ENCODE results near the gene ECE1. TPM values are rescaled to one million over a fixed set of nuclear protein-coding genes. Genes with fewer than 3 reads are reported as not detected.
"Not testable (repeated sequence)": the region's sequence is repeated elsewhere in the genome, so short reads cannot be mapped to it uniquely, and the experiment has no call there.

Gene ECE1
- total and polyA plus RNA-seq, 2 of the 13 experiments (the other 11 are each of a cell fraction or from before 2014, with no cell fraction given): 13.5 to 21.2 TPM

GRCh38 chr1:21208137-21208700, 82.0 kb downstream of the ECE1 start:
- H2AFZ ChIP-seq (ENCODE audit: low read length); H4K20me1 ChIP-seq (ENCODE audit: insufficient read depth, low read length); H3K9me3 ChIP-seq (ENCODE audit: low read length); H3K4me1 ChIP-seq (ENCODE audit: insufficient read depth, low read length); H3K4me2 ChIP-seq (ENCODE audit: low read depth, low read length); H3K27me3 ChIP-seq (ENCODE audit: control insufficient read depth in 1 of 2, insufficient read depth in 2 of 2, low read length in 2 of 2); ATAC-seq; H3K27ac ChIP-seq (ENCODE audit: extremely low read length, insufficient read depth, low read length); H3K4me3 ChIP-seq (replicated peaks in 1 of 3; ENCODE audit: insufficient read depth in 1 of 3, low read depth in 2 of 3, low read length in 3 of 3); intact Hi-C loops (cut with micrococcal nuclease; ENCODE audit: unreplicated experiment); in situ Hi-C loops (cut with HindIII; ENCODE audit: extremely low pct_ligation_motif_present, low pct_unique_long_range_greater_than_20kb); H3K36me3 ChIP-seq (replicated peaks in 1 of 2; ENCODE audit: control insufficient read depth in 1 of 2, insufficient read depth in 2 of 2, low read length in 2 of 2); H3K79me2 ChIP-seq (ENCODE audit: insufficient read depth, low read length); H3K9ac ChIP-seq (ENCODE audit: insufficient read depth, low read depth, low read length); CTCF ChIA-PET (ENCODE audit: low intra/inter-chr PET ratio, low total read pairs); FAIRE-seq; BruUV-seq (replicated peaks); POLR2A ChIA-PET; DNase-seq (ENCODE audit: low spot score): not testable (repeated sequence)
- WGBS (ENCODE audit: low lambda C conversion rate): 21% methylated on average over 6 of the region's 6 CpGs

DNA sequence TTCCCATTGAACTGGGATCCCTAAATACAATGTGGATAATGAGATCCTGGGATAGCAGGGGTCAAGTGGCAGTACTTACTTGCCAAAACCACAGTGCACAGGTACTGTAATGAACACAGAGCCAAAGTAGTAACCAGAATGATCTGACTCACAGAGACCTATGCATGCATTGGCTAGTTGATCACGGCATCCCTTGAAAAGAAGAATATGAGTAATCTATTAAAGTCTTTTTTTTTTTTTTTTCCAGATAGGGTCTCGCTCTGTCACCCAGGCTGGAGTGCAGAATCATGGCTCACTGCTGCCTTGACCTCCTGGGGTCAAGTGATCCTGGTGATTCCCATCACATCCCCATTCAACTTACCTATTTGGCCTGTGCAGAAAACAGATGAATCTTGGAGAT, 84.1 kb downstream of the ECE1 start:
- CTCF ChIA-PET (ENCODE audit: low intra/inter-chr PET ratio, low total read pairs): no interaction called here

More for the DNA sequence above, 84.1 kb downstream of the ECE1 start:
- ATAC-seq (no peak), FAIRE-seq (no peak), DNase-seq (ENCODE audit: low spot score) (no peak)
- intact Hi-C loops (cut with micrococcal nuclease; ENCODE audit: unreplicated experiment) (no loop called here), in situ Hi-C loops (cut with HindIII; ENCODE audit: extremely low pct_ligation_motif_present, low pct_unique_long_range_greater_than_20kb) (no loop called here)
- no peaks in the 10 kb centered on the region for H3K27me3 ChIP-seq (ENCODE audit: control insufficient read depth in 1 of 2, insufficient read depth in 2 of 2, low read length in 2 of 2)
- H3K4me3 ChIP-seq (replicated peaks in 1 of 3; ENCODE audit: insufficient read depth in 1 of 3, low read depth in 2 of 3, low read length in 3 of 3): no peak overlapping the region
- H3K9ac ChIP-seq (ENCODE audit: insufficient read depth, low read depth, low read length): no peak overlapping the region
- H3K36me3 ChIP-seq (replicated peaks in 1 of 2; ENCODE audit: control insufficient read depth in 1 of 2, insufficient read depth in 2 of 2, low read length in 2 of 2): no peaks in the 10 kb centered on the region
- no peak for TF ChIP-seq MIER2 (CRISPR knock-in tag; IDR thresholded peaks at IDR 0.05)
- no peak for TF ChIP-seq RBFOX2 (IDR thresholded peaks at IDR 0.05; ENCODE audit: low read depth, low read length)
- TF ChIP-seq NFRKB (IDR thresholded peaks at IDR 0.05): no peak
- TF ChIP-seq NFYC (CRISPR knock-in tag; IDR thresholded peaks at IDR 0.05): no peak
- no peak for TF ChIP-seq ZNF562 (CRISPR knock-in tag; IDR thresholded peaks at IDR 0.05; ENCODE audit: borderline replicate concordance)
- no peak for TF ChIP-seq ZNF292 (CRISPR knock-in tag; IDR thresholded peaks at IDR 0.05; ENCODE audit: borderline replicate concordance, low read depth)
- TF ChIP-seq ZNF329 (CRISPR knock-in tag; IDR thresholded peaks at IDR 0.05; ENCODE audit: low read depth): no peak
- TF ChIP-seq, protein P1, sequence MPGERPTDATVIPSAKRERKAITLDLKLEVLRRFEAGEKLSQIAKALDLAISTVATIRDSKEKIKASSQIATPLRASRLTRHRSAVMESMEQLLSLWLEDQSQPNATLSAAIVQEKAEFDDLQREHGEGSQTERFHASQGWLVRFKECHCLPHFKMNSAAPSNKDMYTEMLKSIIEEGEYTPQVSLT (CRISPR knock-in tag; IDR thresholded peaks at IDR 0.05; ENCODE audit: borderline replicate concordance, low read depth): no peak
- TF ChIP-seq, protein P2, sequence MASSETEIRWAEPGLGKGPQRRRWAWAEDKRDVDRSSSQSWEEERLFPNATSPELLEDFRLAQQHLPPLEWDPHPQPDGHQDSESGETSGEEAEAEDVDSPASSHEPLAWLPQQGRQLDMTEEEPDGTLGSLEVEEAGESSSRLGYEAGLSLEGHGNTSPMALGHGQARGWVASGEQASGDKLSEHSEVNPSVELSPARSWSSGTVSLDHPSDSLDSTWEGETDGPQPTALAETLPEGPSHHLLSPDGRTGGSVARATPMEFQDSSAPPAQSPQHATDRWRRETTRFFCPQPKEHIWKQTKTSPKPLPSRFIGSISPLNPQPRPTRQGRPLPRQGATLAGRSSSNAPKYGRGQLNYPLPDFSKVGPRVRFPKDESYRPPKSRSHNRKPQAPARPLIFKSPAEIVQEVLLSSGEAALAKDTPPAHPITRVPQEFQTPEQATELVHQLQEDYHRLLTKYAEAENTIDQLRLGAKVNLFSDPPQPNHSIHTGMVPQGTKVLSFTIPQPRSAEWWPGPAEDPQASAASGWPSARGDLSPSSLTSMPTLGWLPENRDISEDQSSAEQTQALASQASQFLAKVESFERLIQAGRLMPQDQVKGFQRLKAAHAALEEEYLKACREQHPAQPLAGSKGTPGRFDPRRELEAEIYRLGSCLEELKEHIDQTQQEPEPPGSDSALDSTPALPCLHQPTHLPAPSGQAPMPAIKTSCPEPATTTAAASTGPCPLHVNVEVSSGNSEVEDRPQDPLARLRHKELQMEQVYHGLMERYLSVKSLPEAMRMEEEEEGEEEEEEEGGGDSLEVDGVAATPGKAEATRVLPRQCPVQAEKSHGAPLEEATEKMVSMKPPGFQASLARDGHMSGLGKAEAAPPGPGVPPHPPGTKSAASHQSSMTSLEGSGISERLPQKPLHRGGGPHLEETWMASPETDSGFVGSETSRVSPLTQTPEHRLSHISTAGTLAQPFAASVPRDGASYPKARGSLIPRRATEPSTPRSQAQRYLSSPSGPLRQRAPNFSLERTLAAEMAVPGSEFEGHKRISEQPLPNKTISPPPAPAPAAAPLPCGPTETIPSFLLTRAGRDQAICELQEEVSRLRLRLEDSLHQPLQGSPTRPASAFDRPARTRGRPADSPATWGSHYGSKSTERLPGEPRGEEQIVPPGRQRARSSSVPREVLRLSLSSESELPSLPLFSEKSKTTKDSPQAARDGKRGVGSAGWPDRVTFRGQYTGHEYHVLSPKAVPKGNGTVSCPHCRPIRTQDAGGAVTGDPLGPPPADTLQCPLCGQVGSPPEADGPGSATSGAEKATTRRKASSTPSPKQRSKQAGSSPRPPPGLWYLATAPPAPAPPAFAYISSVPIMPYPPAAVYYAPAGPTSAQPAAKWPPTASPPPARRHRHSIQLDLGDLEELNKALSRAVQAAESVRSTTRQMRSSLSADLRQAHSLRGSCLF (CRISPR knock-in tag; IDR thresholded peaks at IDR 0.05; ENCODE audit: borderline replicate concordance): no peak
- no peak for TF ChIP-seq PCBP1 (IDR thresholded peaks at IDR 0.05; ENCODE audit: borderline replicate concordance, low read depth, low read length)
- TF ChIP-seq, protein P3, sequence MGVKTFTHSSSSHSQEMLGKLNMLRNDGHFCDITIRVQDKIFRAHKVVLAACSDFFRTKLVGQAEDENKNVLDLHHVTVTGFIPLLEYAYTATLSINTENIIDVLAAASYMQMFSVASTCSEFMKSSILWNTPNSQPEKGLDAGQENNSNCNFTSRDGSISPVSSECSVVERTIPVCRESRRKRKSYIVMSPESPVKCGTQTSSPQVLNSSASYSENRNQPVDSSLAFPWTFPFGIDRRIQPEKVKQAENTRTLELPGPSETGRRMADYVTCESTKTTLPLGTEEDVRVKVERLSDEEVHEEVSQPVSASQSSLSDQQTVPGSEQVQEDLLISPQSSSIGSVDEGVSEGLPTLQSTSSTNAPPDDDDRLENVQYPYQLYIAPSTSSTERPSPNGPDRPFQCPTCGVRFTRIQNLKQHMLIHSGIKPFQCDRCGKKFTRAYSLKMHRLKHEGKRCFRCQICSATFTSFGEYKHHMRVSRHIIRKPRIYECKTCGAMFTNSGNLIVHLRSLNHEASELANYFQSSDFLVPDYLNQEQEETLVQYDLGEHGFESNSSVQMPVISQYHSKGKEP (CRISPR knock-in tag; IDR thresholded peaks at IDR 0.05): no peak
- H3K27ac ChIP-seq (ENCODE audit: extremely low read length, insufficient read depth, low read length): no peak overlapping the region
- no peaks in the 10 kb centered on the region for H3K9me3 ChIP-seq (ENCODE audit: low read length)
- BruUV-seq (replicated peaks): no TSS peak
- no peaks in the 10 kb centered on the region for H3K4me1 ChIP-seq (ENCODE audit: insufficient read depth, low read length)
- 39% methylated on average over 2 of the region's 2 CpGs for WGBS (ENCODE audit: low lambda C conversion rate)
- no peak overlapping the region for H3K4me2 ChIP-seq (ENCODE audit: low read depth, low read length)
- no peaks in the 10 kb centered on the region for H4K20me1 ChIP-seq (ENCODE audit: insufficient read depth, low read length)
- H2AFZ ChIP-seq (ENCODE audit: low read length): no peak overlapping the region
- H3K79me2 ChIP-seq (ENCODE audit: insufficient read depth, low read length): no peaks in the 10 kb centered on the region
- POLR2A ChIA-PET: no interaction called here

All from HepG2 (cell line).